HG03095 (cell line): ENCODE data around the gene ARHGAP21.
A peak's percentile ranks its signal among the peaks of the same experiment; 100 is the strongest.
"Not testable (repeated sequence)": the region's sequence is repeated elsewhere in the genome, so short reads cannot be mapped to it uniquely, and the experiment has no call there.

Source experiments
- ATAC-seq: cut with Tn5 transposase; IDR thresholded peaks from one replicate; pipeline ENCODE4 v1.9.1; 2021; ENCODE audit warnings: moderate library complexity; ENCODE audit not compliant: unreplicated experiment

ARHGAP21 gene

GRCh38 chr10:24723788-24724380 is at the start of gene ARHGAP21:
ARHGAP21 (minus strand) TSS chr10:24723887; CDS start chr10:24721899, 1,988 bp downstream.
- peak; percentile 28 for ATAC-seq

DNA sequence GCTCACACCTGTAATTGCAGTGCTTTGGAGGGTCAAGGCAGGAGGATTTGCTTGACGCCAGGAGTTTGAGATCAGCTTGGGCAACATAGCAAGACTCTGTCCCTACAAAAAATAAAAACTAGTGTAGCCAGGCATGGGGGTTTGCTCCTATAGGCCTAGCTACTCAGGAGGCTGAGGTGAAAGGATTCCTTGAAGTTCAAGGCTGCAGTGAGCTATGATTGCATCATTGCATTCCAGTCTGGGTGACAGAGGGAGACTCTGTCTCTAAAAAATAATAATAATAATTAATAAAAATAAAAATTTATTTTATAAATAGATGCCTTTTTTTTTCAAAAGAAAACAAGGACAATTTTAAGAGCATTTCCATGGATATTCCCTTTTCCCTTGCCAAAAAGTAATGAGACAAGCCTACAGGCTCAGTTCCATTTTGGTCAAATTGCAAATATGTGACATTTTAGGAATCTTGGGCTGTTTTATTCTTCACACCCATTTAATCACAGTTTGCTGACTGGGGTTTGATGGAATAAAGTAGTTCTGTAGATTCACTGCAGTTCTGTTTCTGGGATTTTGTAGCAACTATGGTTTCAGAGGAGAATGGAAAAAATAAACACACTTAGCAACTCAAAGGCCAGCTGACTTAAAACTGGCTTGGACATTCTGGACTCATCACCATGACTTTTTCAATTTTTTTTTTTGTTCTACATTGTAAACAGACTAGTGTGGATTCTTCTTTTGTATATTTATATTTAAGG is 48.4 kb upstream of the ARHGAP21 start:
- no peak for ATAC-seq

DNA sequence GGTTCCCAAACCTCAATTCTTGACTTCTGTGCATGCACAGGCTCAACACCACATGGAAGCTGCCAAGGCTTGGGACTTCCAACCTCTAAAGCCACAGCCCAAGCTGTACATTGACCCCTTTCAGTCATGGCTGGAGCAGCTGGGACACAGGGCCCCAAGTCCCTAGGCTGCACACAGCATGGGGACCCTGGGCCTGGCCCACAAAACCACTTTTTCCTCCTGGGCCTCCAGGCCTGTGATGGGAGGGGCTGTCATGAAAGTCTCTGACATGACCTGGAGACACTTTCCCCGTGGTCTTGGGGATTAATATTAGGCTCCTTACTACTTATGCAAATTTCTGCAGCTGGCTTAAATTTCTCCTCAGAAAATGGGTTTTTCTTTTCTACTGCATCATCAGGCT is 41.3 kb upstream of the ARHGAP21 start:
- not testable (repeated sequence) for ATAC-seq

DNA sequence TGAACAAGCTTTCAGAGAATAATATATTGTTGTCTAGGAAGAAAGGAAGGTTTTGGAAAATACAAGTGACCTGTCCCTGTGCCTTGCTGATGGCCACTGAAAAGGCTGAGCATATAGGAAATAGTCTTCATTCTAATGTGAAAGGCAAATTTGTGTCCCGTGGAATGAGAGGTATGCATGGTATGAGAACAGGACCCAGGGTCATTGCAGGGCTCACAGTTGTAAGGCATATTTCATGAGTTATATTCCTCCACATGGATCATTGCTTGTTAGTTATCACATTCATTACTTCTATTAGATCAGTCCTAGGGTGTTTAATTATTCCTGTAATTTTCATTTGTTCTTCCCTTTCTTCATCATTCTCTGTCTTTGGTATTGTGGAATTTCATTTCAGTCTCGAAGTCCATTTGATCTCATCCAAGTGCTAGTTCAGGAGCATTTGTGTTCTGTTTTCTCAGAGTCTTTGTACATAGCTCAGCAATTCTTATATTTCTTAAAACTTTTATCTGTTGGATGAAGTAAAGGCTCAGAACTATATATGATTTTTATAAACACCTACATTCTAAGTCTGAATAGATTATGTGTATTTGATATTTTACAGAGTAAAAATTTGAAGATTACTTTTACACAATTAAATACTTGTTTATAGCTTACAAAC is 39.4 kb upstream of the ARHGAP21 start:
- no peak for ATAC-seq

DNA sequence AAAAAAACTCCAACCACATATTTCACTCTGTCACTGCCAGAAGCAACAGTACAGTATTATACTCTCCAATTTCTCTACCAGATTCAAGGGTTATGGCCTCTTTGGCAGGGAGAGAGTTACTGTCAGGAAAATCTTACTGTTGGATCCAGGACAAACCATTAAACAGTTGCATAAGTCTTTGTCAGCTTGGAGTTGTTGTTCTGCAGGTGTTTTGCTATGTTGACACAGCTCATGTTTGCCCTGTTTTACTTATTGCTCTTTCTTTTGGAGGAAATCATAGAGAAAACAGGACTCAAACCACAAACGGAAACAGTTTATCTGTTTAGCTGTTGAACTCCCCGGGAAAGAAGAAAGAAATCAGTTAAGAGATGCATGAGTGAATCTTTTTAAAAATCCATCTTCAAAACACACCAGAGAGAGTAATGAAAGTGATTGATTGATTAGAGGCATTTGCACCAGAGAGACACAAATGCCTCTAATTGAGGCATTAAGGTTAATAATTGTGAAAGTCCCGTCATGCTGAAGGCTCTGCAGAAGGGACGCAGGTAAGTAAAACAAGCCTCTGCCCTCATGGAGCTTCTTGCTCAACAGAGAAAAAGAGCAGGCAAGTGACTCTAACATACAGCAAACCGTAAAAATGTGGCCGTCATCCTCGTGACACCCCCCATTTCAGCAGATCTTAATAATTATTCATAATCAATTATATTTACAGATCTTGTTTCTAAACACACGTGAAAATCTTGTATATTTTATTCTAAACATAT is 38.7 kb upstream of the ARHGAP21 start:
- ATAC-seq: no peak

- ATAC-seq: no peak
These were observed 36.0 kb upstream of the ARHGAP21 start for GRCh38 chr10:24759672-24760071.

DNA sequence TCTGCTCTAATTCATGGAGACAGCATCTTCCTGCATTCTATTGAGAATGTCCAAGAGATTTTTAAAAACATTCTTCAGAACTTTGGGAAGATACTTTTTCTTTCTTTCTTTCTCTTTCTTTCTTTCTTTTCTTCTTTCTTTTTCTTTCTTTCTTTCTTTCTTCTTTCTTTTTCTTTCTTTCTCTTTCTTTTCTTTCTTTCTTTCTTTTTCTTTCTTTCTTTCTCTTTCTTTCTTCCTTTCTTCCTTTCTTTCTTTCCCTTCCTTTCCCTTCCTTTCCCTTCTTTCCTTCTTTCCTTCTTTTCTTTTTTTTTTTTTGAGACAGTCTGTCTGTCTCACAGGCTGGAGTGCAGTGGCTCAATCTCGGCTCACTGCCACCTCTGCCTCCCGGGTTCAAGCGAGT is 34.6 kb upstream of the ARHGAP21 start:
- not testable (repeated sequence) for ATAC-seq

GRCh38 chr10:24756283-24756682 is 32.6 kb upstream of the ARHGAP21 start:
- no peak for ATAC-seq

GRCh38 chr10:24751716-24752115 is 28.0 kb upstream of the ARHGAP21 start:
- ATAC-seq: no peak

DNA sequence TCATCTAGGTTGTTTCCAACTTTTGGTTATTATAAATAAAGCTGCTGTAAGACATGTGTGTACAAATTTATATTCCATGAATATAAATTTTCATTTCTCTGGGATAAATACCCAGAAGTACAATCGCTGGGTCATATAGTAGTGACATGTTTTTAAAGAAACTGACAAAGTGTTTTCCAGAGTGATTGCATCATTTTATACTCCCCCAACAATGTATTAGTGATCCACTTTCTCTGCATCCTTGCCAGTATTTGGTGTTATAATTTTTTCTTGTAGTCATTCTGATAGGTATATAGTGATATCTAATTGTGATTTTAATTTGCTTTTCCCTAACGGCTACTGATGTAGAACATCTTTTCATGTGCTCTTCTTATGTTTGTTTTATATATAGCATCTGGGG is 27.0 kb upstream of the ARHGAP21 start:
- no peak for ATAC-seq

DNA sequence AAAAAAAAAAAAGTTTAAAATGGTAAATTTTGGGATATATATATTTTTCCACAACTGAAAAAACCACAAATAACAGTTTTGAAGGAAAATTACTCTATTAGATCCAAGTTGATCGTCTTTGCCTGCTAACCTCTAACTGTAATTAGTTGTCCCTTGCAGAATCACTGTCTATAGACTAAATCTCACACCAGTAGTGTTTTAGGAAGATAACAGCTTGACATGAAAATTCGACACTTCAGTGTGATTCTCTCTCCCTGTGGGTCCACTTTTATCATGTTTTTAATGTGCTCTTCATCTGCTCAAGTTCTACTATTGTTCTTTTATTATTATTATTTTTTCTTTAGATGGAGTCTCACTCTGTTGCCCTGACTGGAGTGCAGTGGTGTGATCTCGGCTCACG is 24.5 kb upstream of the ARHGAP21 start:
- ATAC-seq: no peak

DNA sequence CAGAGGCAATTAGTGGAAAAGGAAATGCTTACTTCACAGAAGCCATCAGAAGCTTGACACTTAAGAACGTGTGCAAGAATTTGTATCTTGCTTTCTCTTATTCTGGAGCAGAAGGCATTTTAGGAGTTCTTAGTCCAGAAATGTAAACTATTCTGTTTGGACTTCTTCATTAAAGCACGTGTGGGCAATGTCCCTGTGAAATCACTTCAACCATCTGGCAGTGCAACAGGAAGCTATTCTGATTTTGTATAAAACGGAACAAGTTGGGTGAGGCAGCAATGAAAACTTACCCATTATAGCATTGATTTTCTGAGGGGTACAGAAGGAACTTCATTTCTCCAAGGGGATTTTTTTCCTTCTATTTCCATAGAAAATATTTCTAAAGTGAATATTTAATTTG is 21.3 kb upstream of the ARHGAP21 start:
- no peak for ATAC-seq

GRCh38 chr10:24740714-24741113 is 17.0 kb upstream of the ARHGAP21 start:
- no peak for ATAC-seq

GRCh38 chr10:24737001-24737400 is 13.3 kb upstream of the ARHGAP21 start:
- ATAC-seq: no peak

DNA sequence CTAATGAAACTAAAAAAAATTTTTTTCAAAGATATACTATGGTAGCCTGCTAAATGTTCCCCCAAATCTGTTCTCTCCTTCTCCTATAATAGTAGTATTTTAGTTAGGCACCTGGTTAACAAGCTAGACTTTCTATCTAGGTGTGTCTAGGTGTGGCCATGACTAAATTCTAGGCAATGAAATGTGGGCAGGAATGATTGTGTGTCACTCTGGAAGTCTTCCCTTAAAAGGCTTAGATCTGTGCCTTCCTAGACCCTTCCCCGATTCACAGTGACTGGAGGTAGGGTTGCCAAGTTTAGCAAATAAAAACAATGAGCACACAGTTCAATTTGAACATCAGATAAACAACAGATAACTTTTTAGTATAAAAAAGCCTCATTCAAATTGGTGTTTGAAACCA is 8.3 kb upstream of the ARHGAP21 start:
- no peak for ATAC-seq

DNA sequence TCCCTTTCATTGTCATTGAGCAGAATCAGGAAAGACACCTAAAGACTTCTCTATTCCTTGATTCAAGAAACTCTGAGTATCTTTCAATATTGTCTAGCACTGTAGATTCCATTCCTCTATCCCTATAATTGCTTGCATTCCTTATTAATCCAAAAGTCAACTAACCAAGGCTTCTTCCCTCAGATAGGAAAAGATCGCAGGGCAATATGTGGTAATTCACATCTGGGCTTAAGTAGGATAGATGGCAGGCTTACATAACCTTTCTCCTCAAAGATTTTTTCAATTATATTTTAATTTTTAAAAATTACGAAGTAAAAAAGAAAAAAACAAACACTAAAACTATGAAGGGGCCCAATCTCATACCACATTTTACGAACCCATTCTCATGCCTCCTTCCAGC is 7.1 kb upstream of the ARHGAP21 start:
- ATAC-seq: no peak

- no peak for ATAC-seq
These were observed 4.1 kb upstream of the ARHGAP21 start for GRCh38 chr10:24727786-24728185.

- no peak for ATAC-seq
These were observed 2.9 kb upstream of the ARHGAP21 start for GRCh38 chr10:24726626-24727025.

DNA sequence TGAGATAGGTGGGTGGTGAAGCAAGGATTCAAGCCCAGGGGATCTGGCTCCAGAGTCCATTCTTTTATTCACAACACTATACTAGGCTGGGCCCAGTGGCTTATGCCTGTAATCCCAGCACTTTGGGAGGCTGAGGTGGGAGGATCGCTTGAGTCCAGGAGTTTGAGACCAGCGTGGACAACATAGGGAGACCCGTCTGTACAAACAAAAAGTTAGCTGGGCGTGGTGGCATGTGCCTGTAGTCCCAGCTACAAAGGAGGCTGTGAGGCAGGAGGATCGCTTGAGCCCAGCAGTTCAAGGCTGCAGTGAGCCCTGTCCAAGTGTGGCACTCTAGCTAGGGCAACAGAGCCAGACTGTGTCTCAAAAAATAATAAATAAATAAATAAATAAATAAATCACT is 2.3 kb upstream of the ARHGAP21 start:
- ATAC-seq: not testable (repeated sequence)

GRCh38 chr10:24724381-24725228 is 918 bp upstream of the ARHGAP21 start:
- peak; percentile 86 for ATAC-seq
